ENCODE measurements around the gene CDK19. TPM values are rescaled to one million over a fixed set of nuclear protein-coding genes. Genes with fewer than 3 reads are reported as not detected.

The CDK19 gene
- total RNA-seq, 2 donors from 2014 or later: 16.8 to 20.8 TPM

DNA sequence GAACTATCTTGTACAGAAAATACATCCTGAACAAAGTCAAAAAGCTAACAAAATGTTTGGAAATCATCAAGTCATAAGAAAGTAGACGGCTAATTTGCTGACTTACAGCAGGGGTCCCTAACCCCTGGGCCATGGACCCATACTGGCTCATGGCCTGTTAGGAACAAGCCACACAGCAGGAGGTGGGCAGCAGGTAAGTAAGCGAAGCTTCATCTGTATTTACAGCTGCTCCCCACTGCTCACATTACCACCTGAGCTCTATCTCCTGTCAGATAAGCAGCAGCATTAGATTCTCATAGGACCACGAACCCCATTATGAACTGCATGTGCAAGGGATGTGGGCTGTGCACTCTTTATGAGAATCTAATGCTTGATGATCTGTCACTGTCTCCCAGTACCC is 115.5 kb downstream of the CDK19 start:
- no peak overlapping the region for H3K4me3 Mint-ChIP-seq
- peaks cover 12% of the 10 kb centered on the region for H3K9me3 Mint-ChIP-seq
- Histone ChIP-seq H3K27me3 (ENCODE audit: control insufficient read depth, insufficient read depth, low read length, poor library complexity, severe bottlenecking) (no peaks in the 10 kb centered on the region), H3K4me1 (ENCODE audit: control insufficient read depth, insufficient read depth, low read length) (peaks cover 5% of the 10 kb centered on the region), H3K4me3 (ENCODE audit: low read length) (no peak overlapping the region), H3K27ac (ENCODE audit: low read depth, low read length) (no peak overlapping the region), H3K9ac (ENCODE audit: extremely low read depth, low read length, poor library complexity, severe bottlenecking) (no peak overlapping the region), H3K9me3 (ENCODE audit: control insufficient read depth, low read length) (peaks cover 10% of the 10 kb centered on the region), H3K36me3 (ENCODE audit: control insufficient read depth, insufficient read depth, low read length) (no peaks in the 10 kb centered on the region)
- 85 to 86% methylated on average over 2 to 3 of the region's 3 CpGs for WGBS, 2 experiments (ENCODE audit: insufficient coverage in 1 of 2, insufficient read length in 1 of 2)
- peaks cover 22% of the 10 kb centered on the region for H3K36me3 Mint-ChIP-seq (ENCODE audit: low read depth)
- H3K27me3 Mint-ChIP-seq (ENCODE audit: insufficient read depth): no peaks in the 10 kb centered on the region
- H3K4me1 Mint-ChIP-seq: peaks cover 16% of the 10 kb centered on the region
- TF ChIP-seq CTCF (conservative IDR thresholded peaks at IDR 0.05): no peak
- H3K27ac Mint-ChIP-seq: no peak overlapping the region
- DNase-seq: peak; percentile 53

DNA sequence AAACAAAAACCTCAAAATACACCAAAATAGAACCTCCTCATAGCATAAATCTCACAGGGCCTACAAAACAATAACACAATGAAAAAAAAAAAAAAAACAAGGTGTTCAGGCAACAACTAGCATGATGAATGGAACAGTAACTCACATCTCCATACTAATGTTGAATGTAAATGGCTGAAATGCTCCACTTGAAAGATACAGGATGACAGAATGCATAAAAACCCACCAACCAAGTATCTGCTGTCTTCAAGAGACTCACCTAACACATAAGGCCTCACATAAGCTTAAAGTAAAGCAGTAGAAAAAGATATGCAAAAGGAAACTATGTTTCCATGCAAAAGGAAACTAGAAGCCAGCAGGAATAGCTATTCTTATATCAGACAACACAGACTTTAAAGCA is 121.3 kb downstream of the CDK19 start:
- peaks cover 19% of the 10 kb centered on the region for H3K4me1 ChIP-seq (ENCODE audit: control insufficient read depth, insufficient read depth, low read length)
- H3K4me3 Mint-ChIP-seq: no peak overlapping the region
- no peaks in the 10 kb centered on the region for H3K36me3 ChIP-seq (ENCODE audit: control insufficient read depth, insufficient read depth, low read length)
- peaks cover 10% of the 10 kb centered on the region for H3K9me3 ChIP-seq (ENCODE audit: control insufficient read depth, low read length)
- peaks cover 12% of the 10 kb centered on the region for H3K9me3 Mint-ChIP-seq
- H3K4me1 Mint-ChIP-seq: peaks cover 37% of the 10 kb centered on the region
- no peak overlapping the region for H3K27ac ChIP-seq (ENCODE audit: low read depth, low read length)
- H3K27me3 Mint-ChIP-seq (ENCODE audit: insufficient read depth): no peaks in the 10 kb centered on the region
- H3K36me3 Mint-ChIP-seq (ENCODE audit: low read depth): peaks cover 22% of the 10 kb centered on the region
- no peaks in the 10 kb centered on the region for H3K27me3 ChIP-seq (ENCODE audit: control insufficient read depth, insufficient read depth, low read length, poor library complexity, severe bottlenecking)
- DNase-seq: no peak
- TF ChIP-seq CTCF (conservative IDR thresholded peaks at IDR 0.05): no peak
- H3K4me3 ChIP-seq (ENCODE audit: low read length): no peak overlapping the region
- H3K9ac ChIP-seq (ENCODE audit: extremely low read depth, low read length, poor library complexity, severe bottlenecking): no peak overlapping the region
- no peak overlapping the region for H3K27ac Mint-ChIP-seq

DNA sequence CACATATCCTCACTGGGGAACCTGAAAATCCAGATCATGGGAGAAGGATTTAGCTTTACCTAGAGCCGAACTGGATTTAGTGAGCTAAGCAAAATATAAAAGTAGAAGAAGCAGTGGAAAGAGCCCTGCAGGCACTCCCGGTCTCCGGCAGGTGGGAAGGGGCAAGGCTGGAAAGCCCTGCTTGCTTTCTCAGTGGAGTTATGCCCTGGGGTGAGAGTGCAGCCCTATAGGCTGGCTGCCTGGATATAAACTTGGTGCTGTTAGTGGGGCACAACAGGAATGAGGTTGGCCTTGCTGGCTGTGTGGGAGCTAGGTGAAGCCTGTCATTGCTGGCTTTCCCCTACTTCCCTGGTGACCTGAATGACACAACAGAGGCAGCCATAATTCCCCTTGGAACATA is 122.0 kb downstream of the CDK19 start:
- Mint-ChIP-seq H3K4me3 (no peak overlapping the region), H3K27me3 (ENCODE audit: insufficient read depth) (no peaks in the 10 kb centered on the region)
- DNase-seq: peak; percentile 50

More for the DNA sequence above, 122.0 kb downstream of the CDK19 start:
- H3K36me3 Mint-ChIP-seq (ENCODE audit: low read depth): peaks cover 19% of the 10 kb centered on the region
- peak overlapping the region; percentile 65 for H3K27ac Mint-ChIP-seq
- Histone ChIP-seq H3K27me3 (ENCODE audit: control insufficient read depth, insufficient read depth, low read length, poor library complexity, severe bottlenecking) (no peaks in the 10 kb centered on the region), H3K4me3 (ENCODE audit: low read length) (no peak overlapping the region), H3K27ac (ENCODE audit: low read depth, low read length) (peak overlapping the region; percentile 19), H3K36me3 (ENCODE audit: control insufficient read depth, insufficient read depth, low read length) (no peaks in the 10 kb centered on the region), H3K9me3 (ENCODE audit: control insufficient read depth, low read length) (peaks cover 10% of the 10 kb centered on the region), H3K9ac (ENCODE audit: extremely low read depth, low read length, poor library complexity, severe bottlenecking) (no peak overlapping the region), H3K4me1 (ENCODE audit: control insufficient read depth, insufficient read depth, low read length) (peaks cover 26% of the 10 kb centered on the region)
- no peak for TF ChIP-seq CTCF (conservative IDR thresholded peaks at IDR 0.05)
- WGBS, 2 experiments (ENCODE audit: insufficient coverage in 1 of 2, insufficient read length in 1 of 2): 91 to 100% methylated on average over 1 to 3 of the region's 3 CpGs
- H3K9me3 Mint-ChIP-seq: peaks cover 10% of the 10 kb centered on the region
- H3K4me1 Mint-ChIP-seq: peaks cover 41% of the 10 kb centered on the region
